LNCaP clone FGC (cell line): ENCODE measurements around the gene ZNF76.

Experiments
- DNase-seq: peaks from one replicate; pipeline ENCODE4 v3.0.0-alpha.2; 2011; ENCODE audit warnings: low read depth
- H3K4me3 ChIP-seq: 2 replicates; pipeline ENCODE4 v1.5.1; 2011; ENCODE audit warnings: mild to moderate bottlenecking, low read depth, low read length, control low read depth
- CTCF ChIP-seq: IDR thresholded peaks from 2 replicates; pipeline ENCODE4 v1.5.1; 2012; ENCODE audit warnings: mild to moderate bottlenecking; ENCODE audit not compliant: control insufficient read depth, insufficient read depth; ENCODE audit errors: extremely low read depth

ZNF76 gene

GRCh38 chr6:35242906-35243305 is 16.6 kb upstream of the ZNF76 start:
- no peak for DNase-seq

GRCh38 chr6:35243386-35243958 is 16.1 kb upstream of the ZNF76 start:
- H3K4me3 ChIP-seq: no peak overlapping the region
- no peak for TF ChIP-seq CTCF
- no peak for DNase-seq

More at GRCh38 chr6:35242906-35243305, 16.6 kb upstream of the ZNF76 start:
- no peak overlapping the region for H3K4me3 ChIP-seq
- TF ChIP-seq CTCF: no peak

- no peak for DNase-seq
- no peak overlapping the region for H3K4me3 ChIP-seq
- TF ChIP-seq CTCF: no peak
Measured at GRCh38 chr6:35244551-35244950, 15.0 kb upstream of the ZNF76 start.

- no peak for DNase-seq
- TF ChIP-seq CTCF: no peak
- no peak overlapping the region for H3K4me3 ChIP-seq
Measured at GRCh38 chr6:35247642-35248231, 11.8 kb upstream of the ZNF76 start.

- H3K4me3 ChIP-seq: no peak overlapping the region
- DNase-seq: no peak
- TF ChIP-seq CTCF: no peak
Measured at GRCh38 chr6:35248300-35248699, 11.2 kb upstream of the ZNF76 start.

GRCh38 chr6:35248965-35249364 is 10.6 kb upstream of the ZNF76 start:
- H3K4me3 ChIP-seq: no peak overlapping the region
- DNase-seq: no peak

More at GRCh38 chr6:35248965-35249364, 10.6 kb upstream of the ZNF76 start:
- TF ChIP-seq CTCF: no peak
